PFSK-1 (cell line): ENCODE measurements around the gene GCSAM.

ENCODE experiments used
- FOXP2 ChIP-seq: optimal IDR thresholded peaks from 2 replicates; pipeline ENCODE3; 2011; ENCODE audit warnings: borderline replicate concordance, control low read depth, inconsistent platforms; ENCODE audit not compliant: insufficient read depth; ENCODE audit errors: extremely low read length, extremely low read depth
- POLR2AphosphoS5 ChIP-seq: IDR thresholded peaks from 2 replicates; pipeline ENCODE4 v1.6.1; 2012; ENCODE audit warnings: low read depth, mild to moderate bottlenecking, control low read depth, low read length, moderate library complexity
- REST ChIP-seq, 2 experiments: IDR thresholded peaks; 2 replicates each; pipeline versions ENCODE4 v1.6.1 to v1.8.0; 2011 to 2012; ENCODE audit warnings: low read depth in 2 of 2, low read length in 2 of 2, control low read depth in 1 of 2, inconsistent platforms in 1 of 2, mild to moderate bottlenecking in 1 of 2, moderate library complexity in 1 of 2; ENCODE audit not compliant: insufficient read depth in 1 of 2
- SIN3A ChIP-seq: IDR thresholded peaks from 2 replicates; pipeline ENCODE4 v1.6.1; 2012; ENCODE audit warnings: mild to moderate bottlenecking, low read length, moderate library complexity, borderline replicate concordance; ENCODE audit not compliant: insufficient read depth
- TAF1 ChIP-seq: IDR thresholded peaks from 2 replicates; pipeline ENCODE4 v1.6.1; 2012; ENCODE audit warnings: low read length, control low read depth, borderline replicate concordance; ENCODE audit not compliant: insufficient read depth

Gene GCSAM

DNA sequence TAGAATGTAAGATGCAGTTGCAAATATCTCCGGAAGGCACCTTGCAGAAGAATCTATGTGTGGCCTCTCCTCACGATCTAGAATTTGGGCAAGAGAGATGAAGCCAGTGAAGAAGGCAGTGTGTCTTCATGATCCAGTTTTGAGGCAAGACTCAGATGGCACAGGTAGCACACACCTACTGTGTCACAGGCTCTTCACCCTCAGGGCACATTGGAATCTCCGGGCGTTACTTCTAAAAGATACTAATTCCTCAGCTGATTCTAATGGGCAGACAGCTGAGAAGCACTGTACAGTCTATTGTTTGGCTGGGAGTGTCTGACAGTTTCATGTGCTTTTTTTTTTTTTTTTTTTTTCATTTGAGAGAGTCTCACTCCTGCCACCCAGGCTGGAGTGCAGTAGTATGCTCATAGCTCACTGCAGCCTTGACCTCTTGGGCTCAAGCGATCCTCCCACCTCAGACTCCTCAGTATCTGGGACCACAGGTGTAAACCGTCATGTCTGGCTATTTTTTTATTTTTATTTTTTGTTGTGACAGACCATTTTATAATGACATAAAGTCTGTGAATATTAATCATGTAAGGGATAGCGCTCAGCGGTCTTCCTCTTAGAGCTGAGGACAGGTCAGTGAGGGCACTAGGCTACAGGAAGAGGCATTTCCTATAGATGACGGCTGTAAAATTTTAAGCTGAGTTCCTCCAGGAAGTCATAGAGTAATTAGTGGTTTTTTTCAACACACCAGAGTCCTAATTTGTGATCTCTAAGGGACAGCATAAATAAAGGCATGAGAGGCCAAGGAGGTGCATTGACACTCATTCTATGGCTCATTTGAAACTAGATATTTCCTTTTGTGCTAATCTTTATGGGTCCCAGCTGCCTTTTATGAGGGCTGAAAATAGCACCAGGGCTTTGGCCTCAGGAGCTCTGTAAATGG is 42.8 kb downstream of the GCSAM start:
- TF ChIP-seq SIN3A: no peak
- TF ChIP-seq TAF1: no peak
- TF ChIP-seq FOXP2: no peak
- no peak for TF ChIP-seq POLR2AphosphoS5
- TF ChIP-seq REST (IDR thresholded peaks at IDR 0.05; ENCODE audit: insufficient read depth in 1 of 2, low read depth in 2 of 2, low read length in 2 of 2): no peak

DNA sequence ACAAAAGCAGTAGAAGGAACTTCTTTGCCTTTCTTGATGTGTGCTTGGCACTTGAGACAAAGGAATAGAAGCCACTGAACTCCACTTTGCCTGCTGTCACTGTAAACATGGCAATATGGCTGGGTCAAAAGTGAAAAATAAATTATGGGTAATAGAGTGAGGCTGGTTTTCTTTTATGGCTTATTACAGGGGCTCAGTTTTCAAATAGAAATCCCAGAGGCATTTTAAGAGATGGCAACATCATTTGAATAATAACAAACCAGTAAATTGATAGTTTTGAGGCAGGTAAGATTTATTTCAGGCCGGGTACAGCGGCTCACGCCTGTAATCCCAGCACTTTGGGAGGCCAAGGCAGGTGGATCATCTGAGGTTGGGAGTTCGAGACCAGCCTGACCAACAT is 44.1 kb downstream of the GCSAM start:
- no peak for TF ChIP-seq POLR2AphosphoS5
- no peak for TF ChIP-seq SIN3A
- TF ChIP-seq FOXP2: no peak
- TF ChIP-seq REST (IDR thresholded peaks at IDR 0.05; ENCODE audit: insufficient read depth in 1 of 2, low read depth in 2 of 2, low read length in 2 of 2): no peak
- TF ChIP-seq TAF1: no peak

DNA sequence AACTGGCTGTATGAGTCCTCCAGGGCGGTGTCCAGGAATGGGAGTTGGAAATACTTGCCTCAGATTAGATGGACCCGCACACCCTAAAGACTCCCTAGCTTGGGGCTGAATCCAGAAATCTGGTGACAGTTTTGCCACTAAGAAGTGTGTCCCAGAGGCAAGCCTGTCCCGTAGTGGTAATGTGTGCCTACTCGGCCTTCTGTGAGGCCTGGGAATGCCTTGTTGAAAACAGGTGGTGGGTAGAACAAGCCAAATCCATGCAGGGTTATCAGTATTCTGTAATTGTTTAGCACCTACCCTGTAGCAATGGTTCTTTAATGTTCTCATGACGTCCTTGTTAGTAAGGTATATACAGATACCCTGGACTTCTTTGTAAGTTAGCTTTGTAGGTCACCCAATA is 45.3 kb downstream of the GCSAM start:
- TF ChIP-seq SIN3A: no peak

DNA sequence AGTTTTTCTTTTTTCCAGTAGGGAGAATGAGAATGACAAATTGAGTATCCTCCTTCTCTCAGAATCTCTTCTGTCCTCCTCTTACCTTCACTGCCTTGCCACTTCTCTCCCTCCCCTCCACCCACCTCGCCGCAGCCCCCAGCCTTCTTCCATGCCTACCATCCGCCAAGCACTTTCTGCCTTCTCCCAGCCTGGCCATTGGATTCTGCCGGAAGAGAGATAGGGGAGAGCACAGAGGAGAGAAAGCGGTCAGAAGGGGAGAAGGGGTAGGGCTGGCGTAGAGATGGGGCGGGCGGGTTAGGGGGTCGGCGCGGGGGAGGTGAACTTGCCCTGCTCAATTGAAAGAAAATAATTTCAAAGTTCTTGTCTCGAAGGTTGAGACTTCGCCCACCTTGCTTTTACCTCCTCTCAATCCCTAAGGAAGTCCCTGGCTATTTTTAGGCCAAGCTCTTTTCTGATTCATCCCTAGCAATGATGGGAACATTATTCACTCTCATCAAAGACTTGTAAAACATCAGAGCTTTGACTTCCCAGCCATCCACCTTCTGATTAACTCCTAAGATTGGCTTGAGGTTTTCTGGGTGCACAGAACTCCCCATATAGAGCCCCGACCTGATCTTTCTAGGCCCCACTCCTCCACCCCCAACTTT is 46.0 kb downstream of the GCSAM start:
- TF ChIP-seq SIN3A (no peak), POLR2AphosphoS5 (no peak), REST (IDR thresholded peaks at IDR 0.05; ENCODE audit: insufficient read depth in 1 of 2, low read depth in 2 of 2, low read length in 2 of 2) (no peak), TAF1 (no peak), FOXP2 (no peak)

DNA sequence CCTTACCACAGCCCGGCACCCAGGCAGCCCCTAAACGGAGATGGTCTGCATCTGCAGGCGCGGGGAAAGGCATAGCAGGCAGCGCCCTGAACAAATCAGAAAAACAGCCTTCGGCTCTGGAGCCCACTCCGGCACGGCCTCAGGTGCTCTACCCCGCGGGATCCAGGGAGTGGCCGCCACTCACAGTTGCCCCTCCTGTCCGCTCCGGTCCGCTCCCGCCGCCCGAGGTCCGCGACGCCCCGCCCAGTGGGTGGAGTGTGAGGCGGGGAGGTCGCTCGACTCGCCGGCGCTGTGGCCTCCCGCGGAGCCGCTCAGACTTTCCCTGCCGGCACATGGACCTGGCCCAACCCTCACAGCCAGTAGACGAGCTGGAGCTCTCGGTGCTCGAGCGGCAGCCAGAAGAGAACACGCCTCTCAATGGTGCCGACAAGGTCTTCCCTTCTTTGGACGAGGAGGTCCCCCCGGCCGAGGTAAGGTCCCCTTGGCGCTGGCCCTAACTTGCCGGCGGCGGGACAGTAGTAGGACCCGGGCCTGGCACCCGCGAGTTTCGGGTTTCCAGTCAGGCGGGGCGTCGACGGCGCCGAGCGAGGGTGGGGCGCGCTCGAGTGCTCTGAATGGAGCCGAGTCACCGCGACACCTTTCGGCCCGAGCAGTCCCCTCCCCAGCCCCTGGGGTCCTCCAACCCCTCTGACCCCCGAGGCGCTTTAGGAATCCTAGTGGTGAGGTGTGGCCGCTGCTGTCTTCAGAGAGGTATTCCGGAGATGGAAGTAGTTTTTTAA is 46.8 kb downstream of the GCSAM start, which contains the start of gene C3orf52:
TSS of gene C3orf52 (plus strand) at position 314 of the 779 bp plus-strand sequence. CDS start at position 333, 19 bp downstream.
- TF ChIP-seq POLR2AphosphoS5 (no peak), TAF1 (no peak), SIN3A (no peak), REST (IDR thresholded peaks at IDR 0.05; ENCODE audit: insufficient read depth in 1 of 2, low read depth in 2 of 2, low read length in 2 of 2) (no peak), FOXP2 (no peak)
